GM12891 (cell line): ENCODE measurements around the gene TIAM2.

Experiments
- DNase-seq: peaks from one replicate; pipeline ENCODE4 v3.0.0; 2011; ENCODE audit warnings: low spot score; ENCODE audit not compliant: insufficient read length
- FAIRE-seq: peaks from 2 replicates; lab custom pipeline; 2011; peaks lifted over from hg19 to GRCh38; lab: Jason Lieb, UNC
- PAX5 ChIP-seq: IDR thresholded peaks from 2 replicates; pipeline ENCODE4 v1.6.1; 2011; ENCODE audit warnings: low read length, moderate library complexity, mild to moderate bottlenecking; ENCODE audit not compliant: insufficient read depth, severe bottlenecking
- POLR2A ChIP-seq: IDR thresholded peaks from 2 replicates; pipeline ENCODE4 v1.6.1; 2011; ENCODE audit warnings: low read depth, low read length, control low read depth
- POLR2AphosphoS5 ChIP-seq: IDR thresholded peaks from 2 replicates; pipeline ENCODE4 v1.6.1; 2011; ENCODE audit warnings: low read depth, low read length, control low read depth
- POU2F2 ChIP-seq: IDR thresholded peaks from 2 replicates; pipeline ENCODE4 v1.6.1; 2011; ENCODE audit warnings: low read depth, mild to moderate bottlenecking, control low read depth, low read length, moderate library complexity
- SPI1 ChIP-seq: IDR thresholded peaks from 2 replicates; pipeline ENCODE4 v1.6.1; 2011; ENCODE audit warnings: low read depth, low read length, control low read depth
- TAF1 ChIP-seq: IDR thresholded peaks from 2 replicates; pipeline ENCODE4 v1.6.1; 2011; ENCODE audit warnings: low read depth, low read length, control low read depth

Gene TIAM2

DNA sequence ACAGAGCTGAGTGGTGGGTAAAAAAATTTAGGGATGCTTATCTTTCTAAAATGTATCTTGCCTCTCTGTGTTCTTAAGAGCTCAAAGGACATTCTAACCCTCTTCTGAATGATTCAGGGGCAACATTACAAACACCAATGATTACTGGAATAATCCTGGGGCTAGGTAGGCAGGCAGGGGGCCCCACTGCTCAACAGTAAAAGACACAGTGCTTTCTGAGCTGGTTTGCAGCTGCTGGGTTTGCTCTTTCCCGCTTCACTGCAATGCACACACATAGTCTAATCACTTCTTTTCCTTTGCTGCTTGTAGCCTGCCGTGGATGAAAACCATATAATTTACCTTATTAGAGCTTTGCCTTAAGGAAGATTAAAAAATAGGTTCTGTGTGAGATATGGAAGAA lies 292.6 kb downstream of the TIAM2 start:
- no peak for DNase-seq
- no peak for FAIRE-seq
- TF ChIP-seq POLR2AphosphoS5 (no peak), TAF1 (no peak), PAX5 (no peak), SPI1 (no peak), POU2F2 (no peak), POLR2A (no peak)

DNA sequence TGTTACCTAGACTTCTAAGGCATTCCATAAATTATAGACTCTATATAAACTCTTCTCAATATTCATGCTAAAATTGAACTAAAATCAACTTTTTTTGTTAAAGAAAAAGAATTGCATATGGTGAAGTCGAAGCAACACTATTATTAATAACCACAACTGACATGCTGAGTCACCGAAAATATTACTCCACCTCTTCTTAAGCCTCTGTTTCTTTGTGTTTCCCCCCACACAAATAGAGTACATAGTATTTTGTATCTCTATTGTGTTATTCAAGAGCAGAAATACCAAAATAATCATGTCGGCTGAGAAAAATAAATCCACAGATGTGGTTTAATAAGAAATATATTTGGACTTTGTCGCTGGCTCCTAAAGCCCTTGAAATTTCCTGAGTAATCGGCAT lies 295.4 kb downstream of the TIAM2 start:
- no peak for TF ChIP-seq POLR2A
- TF ChIP-seq POU2F2: no peak
- no peak for TF ChIP-seq POLR2AphosphoS5
- TF ChIP-seq SPI1: no peak
- no peak for TF ChIP-seq TAF1
- TF ChIP-seq PAX5: no peak
- no peak for FAIRE-seq

DNA sequence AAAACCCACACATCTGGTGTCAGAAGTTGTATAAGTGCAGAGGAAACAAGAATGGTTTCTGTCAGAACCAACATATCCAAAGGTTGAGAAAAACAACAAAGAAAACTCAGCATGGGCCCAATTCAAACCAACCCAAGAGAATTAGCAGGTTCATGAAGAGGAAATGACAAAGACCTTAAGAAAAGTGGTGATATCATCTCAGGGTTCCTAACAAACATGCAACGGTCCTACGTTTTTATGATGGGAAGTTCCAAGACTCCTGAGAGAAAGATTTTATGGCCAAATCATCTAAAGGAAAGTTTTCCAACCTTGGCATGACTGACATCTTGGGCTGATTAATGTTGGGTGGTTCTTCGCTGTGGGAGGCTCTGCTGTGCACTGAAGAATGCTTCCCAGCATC lies 296.2 kb downstream of the TIAM2 start:
- TF ChIP-seq TAF1 (no peak), POU2F2 (no peak), POLR2A (no peak)
- FAIRE-seq (no peak), DNase-seq (no peak)

More for the DNA sequence above, 295.4 kb downstream of the TIAM2 start:
- no peak for DNase-seq

GRCh38 chr6:155292711-155293110 lies 297.6 kb downstream of the TIAM2 start:
- no peak for TF ChIP-seq PAX5
- TF ChIP-seq SPI1: no peak
- TF ChIP-seq POLR2AphosphoS5: no peak
- no peak for TF ChIP-seq POLR2A
- TF ChIP-seq POU2F2: no peak
- TF ChIP-seq TAF1: no peak
- DNase-seq (no peak), FAIRE-seq (no peak)

DNA sequence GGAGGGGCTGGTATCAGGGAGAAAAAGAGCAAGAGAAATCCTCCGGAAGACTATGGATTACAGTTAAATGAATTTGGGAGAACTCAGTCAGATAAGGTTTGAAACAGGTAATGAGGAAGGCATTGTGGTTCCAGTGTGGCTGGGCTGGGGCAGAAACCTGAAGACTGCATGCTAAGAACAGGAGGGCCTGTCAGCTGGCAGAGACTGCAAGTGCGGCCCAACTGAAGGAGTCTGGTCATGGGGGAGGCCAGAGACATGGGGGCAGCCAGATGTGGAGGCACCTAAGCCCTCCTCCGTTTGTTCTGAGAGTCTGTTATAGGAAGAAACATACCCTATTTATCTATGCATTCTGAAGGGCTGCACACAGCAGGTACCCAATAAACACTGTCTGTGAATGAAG lies 302.6 kb downstream of the TIAM2 start:
- DNase-seq: no peak
- FAIRE-seq: no peak
- TF ChIP-seq TAF1 (no peak), PAX5 (no peak), POLR2A (no peak), POLR2AphosphoS5 (no peak), SPI1 (no peak), POU2F2 (no peak)

DNA sequence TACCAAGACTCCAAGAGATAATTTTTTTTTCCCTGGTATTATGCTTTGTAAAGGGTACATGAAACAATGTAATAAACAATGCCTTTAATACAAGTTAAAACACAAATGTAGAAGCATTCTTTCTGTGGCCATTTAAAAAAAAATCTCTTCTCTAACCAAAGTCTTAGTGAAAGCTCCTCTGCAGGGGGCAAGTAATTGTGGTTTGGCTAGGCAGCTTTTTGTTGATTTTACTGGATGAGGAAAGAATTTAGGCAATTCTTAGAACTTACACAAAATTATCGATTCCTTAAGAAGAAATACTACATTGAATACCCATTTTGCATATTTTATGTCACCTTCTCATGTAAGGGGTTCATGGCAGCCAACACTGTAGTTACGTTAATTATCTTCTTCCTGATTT lies 306.8 kb downstream of the TIAM2 start:
- no peak for DNase-seq
- TF ChIP-seq POLR2AphosphoS5 (no peak), SPI1 (no peak), POU2F2 (no peak), POLR2A (no peak), TAF1 (no peak), PAX5 (no peak)
- no peak for FAIRE-seq

DNA sequence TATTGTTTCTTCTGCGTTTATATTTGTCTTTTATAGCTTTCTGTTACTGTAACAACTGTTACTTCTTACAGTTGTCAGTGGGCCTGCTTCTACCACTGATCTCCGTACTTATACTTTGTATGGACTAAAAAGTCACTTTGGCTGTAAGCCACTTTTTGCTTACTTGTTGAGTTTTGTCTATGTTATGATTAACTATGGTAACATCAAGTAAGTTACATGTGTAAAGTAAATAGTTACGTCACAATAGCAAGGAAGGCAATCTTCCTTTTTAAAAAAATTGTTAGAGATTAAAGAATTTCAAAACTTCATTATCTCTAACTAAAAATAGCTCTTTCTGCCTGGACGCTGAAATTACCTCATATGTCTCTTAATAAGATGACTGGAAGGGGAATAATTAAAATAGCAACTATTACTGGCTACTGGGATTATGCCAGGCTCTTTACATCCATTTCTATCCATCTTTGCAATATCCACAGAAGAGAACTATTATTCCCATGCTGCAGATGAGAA lies 308.3 kb downstream of the TIAM2 start:
- no peak for DNase-seq
- FAIRE-seq: no peak
- TF ChIP-seq POLR2A (no peak), POLR2AphosphoS5 (no peak), SPI1 (no peak), PAX5 (no peak), POU2F2 (no peak), TAF1 (no peak)

- TF ChIP-seq POU2F2: no peak
- TF ChIP-seq SPI1: no peak
- TF ChIP-seq POLR2A: no peak
- no peak for TF ChIP-seq POLR2AphosphoS5
- TF ChIP-seq PAX5: no peak
- TF ChIP-seq TAF1: no peak
- FAIRE-seq: no peak
- no peak for DNase-seq
Measured at GRCh38 chr6:155306958-155307357, 311.8 kb downstream of the TIAM2 start.
